Activated CD4-positive, alpha-beta T cell treated with anti-CD3 and anti-CD28 coated beads, Interleukin-2, amount 10 ng/mL, durations not matched to agents 24 days and 14 days (primary cell): ENCODE results near the gene ABCA7. TPM values are rescaled to one million over a fixed set of nuclear protein-coding genes. Genes with fewer than 3 reads are reported as not detected.
A peak's percentile ranks its signal among the peaks of the same experiment; 100 is the strongest.

Source experiments
- DNase-seq: peaks from one replicate; pipeline ENCODE4 v3.0.0; 2022
- H3K27ac Mint-ChIP-seq: one replicate; pipeline ENCODE4 v1.8.0; 2022; ENCODE audit warnings: mild to moderate bottlenecking, mixed read lengths
- H3K27me3 Mint-ChIP-seq: one replicate; pipeline ENCODE4 v1.8.0; 2022; ENCODE audit warnings: mixed read lengths
- H3K36me3 Mint-ChIP-seq: one replicate; pipeline ENCODE4 v1.8.0; 2022; ENCODE audit warnings: low read depth, mild to moderate bottlenecking, mixed read lengths
- H3K4me1 Mint-ChIP-seq: one replicate; pipeline ENCODE4 v1.8.0; 2021; ENCODE audit warnings: mixed read lengths
- H3K4me3 Mint-ChIP-seq: one replicate; pipeline ENCODE4 v1.8.0; 2022; ENCODE audit warnings: mild to moderate bottlenecking, moderate library complexity, mixed read lengths
- H3K9me3 Mint-ChIP-seq: one replicate; pipeline ENCODE4 v1.8.0; 2021; ENCODE audit warnings: mixed read lengths
- intact Hi-C: fragments of 100-400 bp; cut with micrococcal nuclease; formaldehyde crosslinking; loops from one replicate; pipeline ENCODE4 v1.15.1; 2023
- total RNA-seq: library from RNA; stranded (reverse); gene quantifications from 2 replicates; pipeline ENCODE4 v1.2.3, GENCODE V29; 2022

The ABCA7 gene
- total RNA-seq, 1 donor from 2014 or later: 15.8 TPM

DNA sequence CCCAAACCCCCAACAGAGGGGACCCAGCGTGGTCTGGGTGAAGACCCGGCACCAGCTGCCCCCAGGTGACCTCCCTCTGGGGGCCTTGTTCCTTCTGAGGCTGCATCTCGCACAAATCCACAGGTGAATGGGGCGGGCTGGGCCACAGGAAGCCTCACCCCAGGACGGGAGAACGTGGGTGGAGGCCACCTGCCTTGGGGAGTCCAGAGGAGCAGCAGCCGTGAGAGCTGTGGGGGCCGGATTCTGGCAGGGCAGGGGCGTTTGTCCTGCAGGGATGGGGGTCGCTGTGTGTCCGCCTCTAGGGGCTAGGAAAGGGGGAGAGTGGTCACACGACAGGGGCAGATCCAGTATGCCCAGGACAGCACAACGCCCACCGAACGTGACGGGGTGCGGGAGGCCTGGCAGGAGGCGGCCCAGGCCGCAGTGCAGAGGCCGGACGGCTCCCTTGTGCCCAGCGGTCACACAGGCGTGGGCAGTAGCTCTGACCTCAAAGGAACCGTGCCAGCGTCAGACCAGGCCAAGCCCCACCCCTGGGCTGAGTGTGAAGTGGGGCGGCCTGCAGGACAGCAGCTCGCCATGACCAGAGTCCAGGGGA lies 48.6 kb downstream of the ABCA7 start:
- Mint-ChIP-seq H3K9me3 (no peaks in the 10 kb centered on the region), H3K4me3 (no peak overlapping the region), H3K36me3 (peaks cover 45% of the 10 kb centered on the region), H3K4me1 (peaks cover 18% of the 10 kb centered on the region), H3K27ac (peak overlapping the region; percentile 84), H3K27me3 (no peaks in the 10 kb centered on the region)
- peak; percentile 77 for DNase-seq
- intact Hi-C loops: no loop called here

DNA sequence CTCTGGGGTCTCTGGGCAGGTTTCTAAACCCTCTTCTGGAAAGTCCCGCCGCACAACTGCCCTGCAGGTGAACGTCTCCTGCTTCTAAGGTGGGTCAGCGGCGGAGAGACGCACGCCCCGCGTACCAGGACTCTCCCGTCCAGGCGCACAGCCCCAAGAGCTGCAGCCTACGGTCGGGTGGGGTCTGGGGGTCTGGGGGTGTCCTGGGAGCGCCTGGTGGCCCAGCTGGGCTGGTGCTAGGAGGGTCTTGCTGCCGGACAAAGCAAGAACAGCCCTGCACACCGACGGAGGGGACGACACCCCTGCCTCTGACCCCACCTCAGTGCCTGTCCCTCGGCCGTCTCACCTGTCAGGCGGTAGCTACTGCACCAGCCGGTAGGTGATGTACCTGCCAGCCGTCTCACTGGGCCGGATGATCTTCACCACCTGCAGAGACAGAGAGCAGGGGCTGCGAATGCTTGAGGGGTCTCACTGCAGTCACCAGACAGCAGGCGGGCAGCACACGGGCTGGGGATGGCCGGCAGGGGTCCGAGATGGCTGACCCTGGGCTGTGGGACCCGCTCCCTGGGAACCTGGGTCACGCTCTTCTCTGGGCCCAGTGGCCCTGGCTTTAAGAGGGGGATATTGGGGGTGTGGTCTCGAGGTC lies 49.3 kb downstream of the ABCA7 start:
- H3K4me1 Mint-ChIP-seq: peaks cover 19% of the 10 kb centered on the region

DNA sequence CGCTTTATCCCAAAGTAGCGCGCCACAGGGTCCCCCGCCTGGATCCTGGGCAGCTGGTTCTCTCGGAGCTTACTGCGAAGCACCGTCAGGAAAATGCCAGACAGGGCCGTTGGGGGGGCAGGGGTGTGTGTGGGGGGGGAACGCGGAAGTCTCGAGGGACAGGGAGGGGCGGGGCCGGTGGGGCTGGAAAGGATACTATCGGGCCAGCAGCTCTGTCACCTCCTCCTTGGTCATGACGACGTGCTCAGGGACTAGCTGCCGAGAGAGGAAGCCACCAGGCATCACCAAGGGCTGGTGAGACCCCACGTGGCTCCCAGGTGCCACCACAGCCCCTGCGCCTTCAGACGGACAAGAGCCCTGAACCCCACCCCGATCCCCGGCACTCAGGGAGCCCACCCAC lies 50.0 kb downstream of the ABCA7 start:
- Mint-ChIP-seq H3K9me3 (no peaks in the 10 kb centered on the region), H3K27me3 (no peaks in the 10 kb centered on the region), H3K4me1 (peaks cover 20% of the 10 kb centered on the region), H3K27ac (no peak overlapping the region), H3K36me3 (peaks cover 41% of the 10 kb centered on the region), H3K4me3 (no peak overlapping the region)
- peak; percentile 71 for DNase-seq
- intact Hi-C loops: no loop called here

More for the DNA sequence above, 49.3 kb downstream of the ABCA7 start:
- intact Hi-C loops: no loop called here
- DNase-seq: no peak
- no peak overlapping the region for H3K4me3 Mint-ChIP-seq
- peaks cover 41% of the 10 kb centered on the region for H3K36me3 Mint-ChIP-seq
- no peaks in the 10 kb centered on the region for H3K9me3 Mint-ChIP-seq
- no peak overlapping the region for H3K27ac Mint-ChIP-seq
- H3K27me3 Mint-ChIP-seq: no peaks in the 10 kb centered on the region

DNA sequence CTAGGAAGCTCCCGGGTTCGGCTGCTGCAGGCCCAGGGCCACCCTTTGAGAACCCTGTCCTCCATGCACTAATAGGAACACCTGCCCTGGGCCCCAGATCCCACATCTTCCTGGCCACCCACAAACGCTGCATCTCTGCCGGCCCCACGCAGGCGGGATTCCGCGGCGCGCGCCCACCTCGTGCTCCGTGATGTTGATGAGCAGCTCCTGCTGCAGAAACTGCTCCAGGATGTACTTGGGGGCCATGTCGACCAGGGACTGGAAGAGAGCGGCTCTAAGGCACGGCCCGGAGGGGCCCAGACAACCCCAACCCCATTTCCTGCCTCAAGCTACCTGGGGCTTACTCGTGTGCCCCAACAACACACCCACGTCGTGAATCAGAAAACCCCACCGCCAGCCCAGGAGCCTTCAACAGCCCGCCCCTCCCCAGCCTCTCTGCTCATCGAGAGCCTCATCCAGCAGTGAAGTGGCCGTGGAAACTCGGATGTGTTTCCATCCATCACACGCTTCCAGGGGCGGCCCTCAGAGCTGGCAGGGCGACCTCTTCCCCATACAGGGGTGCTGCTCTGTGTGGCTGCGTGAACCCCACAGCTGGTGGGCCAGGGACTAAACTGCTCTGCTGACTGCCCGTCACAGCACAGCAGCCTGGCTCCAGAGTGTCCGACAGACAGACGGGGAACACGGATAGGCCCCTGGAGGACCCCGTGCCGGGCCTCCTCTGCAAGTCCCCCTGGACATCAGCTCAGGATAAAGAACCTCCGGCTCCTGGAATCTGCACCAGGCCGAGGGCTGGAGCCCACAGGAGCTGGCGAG lies 51.0 kb downstream of the ABCA7 start:
- no peak overlapping the region for H3K27ac Mint-ChIP-seq
- no peak for DNase-seq

DNA sequence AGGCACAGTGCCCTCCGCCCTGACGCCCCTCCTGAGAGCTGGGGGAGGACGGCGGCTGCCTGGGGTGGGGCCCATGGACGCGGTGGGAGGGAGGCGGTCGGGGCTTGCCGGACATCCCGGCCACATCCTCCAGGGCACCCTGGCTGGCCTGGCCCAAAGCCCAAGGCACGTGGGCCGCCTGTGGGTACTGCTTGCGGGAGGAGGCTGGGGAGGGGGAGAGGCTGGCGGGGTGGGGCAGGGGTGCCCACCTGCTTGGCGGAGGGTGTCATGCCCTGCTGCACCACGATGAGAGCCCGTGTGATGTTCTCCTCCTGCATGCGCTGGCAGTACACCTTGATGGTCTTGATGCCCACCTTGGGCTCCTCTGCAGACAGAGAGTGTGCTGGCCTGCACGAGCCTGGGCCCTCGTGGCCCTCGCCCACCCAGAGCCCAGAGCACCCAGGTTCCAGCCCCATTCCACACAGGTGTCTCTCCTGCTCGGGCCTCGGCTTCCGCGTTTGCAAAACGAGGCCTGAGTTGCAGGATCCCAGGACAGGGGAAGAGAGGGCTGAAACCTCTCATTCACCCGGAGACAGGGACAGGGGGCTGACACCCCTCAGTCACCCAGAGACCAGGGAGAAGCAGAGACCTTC lies 51.8 kb downstream of the ABCA7 start:
- H3K36me3 Mint-ChIP-seq: peaks cover 39% of the 10 kb centered on the region
- H3K4me3 Mint-ChIP-seq: no peak overlapping the region
- no peaks in the 10 kb centered on the region for H3K9me3 Mint-ChIP-seq
- DNase-seq: no peak
- H3K27me3 Mint-ChIP-seq: no peaks in the 10 kb centered on the region
- peaks cover 22% of the 10 kb centered on the region for H3K4me1 Mint-ChIP-seq
- intact Hi-C loops: no loop called here
- no peak overlapping the region for H3K27ac Mint-ChIP-seq

More for the DNA sequence above, 51.0 kb downstream of the ABCA7 start:
- Mint-ChIP-seq H3K4me3 (no peak overlapping the region), H3K9me3 (no peaks in the 10 kb centered on the region), H3K27me3 (no peaks in the 10 kb centered on the region), H3K4me1 (peaks cover 18% of the 10 kb centered on the region), H3K36me3 (peaks cover 39% of the 10 kb centered on the region)
- intact Hi-C loops: no loop called here

DNA sequence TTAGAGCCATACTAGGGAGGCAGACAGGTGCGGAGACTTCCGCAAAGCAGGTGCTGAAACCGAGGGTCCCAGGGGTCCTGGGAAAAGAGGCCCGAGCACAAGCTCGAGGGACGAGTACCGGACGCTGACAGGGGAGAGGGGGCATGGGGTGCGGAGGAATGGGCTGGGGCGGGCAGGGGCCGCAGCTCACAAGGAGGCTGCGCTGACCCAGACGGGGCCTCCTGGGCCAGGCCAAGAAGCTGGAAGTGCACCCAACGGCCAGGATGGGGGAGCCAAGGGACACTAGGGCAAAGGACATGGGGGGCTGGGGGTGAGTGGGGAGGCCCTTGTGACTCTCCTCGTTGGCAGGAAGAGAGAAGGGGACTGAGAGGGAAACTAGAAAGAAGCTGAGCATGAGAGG lies 53.4 kb downstream of the ABCA7 start:
- DNase-seq: no peak
- Mint-ChIP-seq H3K9me3 (no peaks in the 10 kb centered on the region), H3K27ac (peak overlapping the region; percentile 62), H3K4me3 (peak overlapping the region; percentile 95), H3K27me3 (no peaks in the 10 kb centered on the region), H3K36me3 (peaks cover 29% of the 10 kb centered on the region), H3K4me1 (peaks cover 21% of the 10 kb centered on the region)
- intact Hi-C loops: no loop called here

DNA sequence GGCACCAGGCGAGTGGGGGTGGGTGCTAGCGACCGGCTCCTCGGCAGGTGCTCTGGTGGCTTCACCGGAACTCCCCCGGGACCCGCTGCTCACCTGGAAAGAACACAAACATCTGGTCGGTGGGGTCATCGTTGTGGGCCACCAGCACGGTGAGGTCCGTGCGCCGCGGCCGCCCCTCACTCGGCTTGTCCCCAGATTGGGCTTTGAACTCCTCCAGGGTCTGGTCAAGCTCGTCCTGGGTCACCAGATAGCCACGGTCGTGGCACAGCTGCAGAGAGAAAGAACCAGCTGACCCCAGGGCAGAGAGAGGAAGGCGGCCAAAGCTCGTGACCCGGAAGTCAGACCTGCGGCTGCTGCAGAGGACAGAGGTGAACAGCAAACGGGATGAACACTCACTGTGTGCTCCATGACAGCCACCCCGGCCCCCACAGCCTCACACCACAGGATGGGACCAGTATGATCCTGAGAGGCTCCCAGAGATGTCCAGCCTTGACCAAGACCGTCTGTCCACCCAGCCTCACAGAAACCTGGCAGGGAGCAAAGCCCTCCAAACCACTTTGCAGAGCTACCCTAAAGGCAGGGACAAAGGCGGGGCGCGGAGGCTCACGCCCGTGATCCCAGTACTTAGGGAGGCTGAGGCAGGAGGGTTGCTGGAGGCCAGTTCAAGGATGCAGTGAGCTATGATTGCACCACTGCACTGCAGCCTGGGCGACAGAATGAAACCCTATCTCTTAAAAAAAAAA lies 54.1 kb downstream of the ABCA7 start:
- intact Hi-C loops: loop anchor here (2.0 kb wide), 2 partner anchors 17 to 147 kb away; partner anchors contain the start of gene ATP5F1D
- H3K4me1 Mint-ChIP-seq: peaks cover 26% of the 10 kb centered on the region
- no peaks in the 10 kb centered on the region for H3K9me3 Mint-ChIP-seq

DNA sequence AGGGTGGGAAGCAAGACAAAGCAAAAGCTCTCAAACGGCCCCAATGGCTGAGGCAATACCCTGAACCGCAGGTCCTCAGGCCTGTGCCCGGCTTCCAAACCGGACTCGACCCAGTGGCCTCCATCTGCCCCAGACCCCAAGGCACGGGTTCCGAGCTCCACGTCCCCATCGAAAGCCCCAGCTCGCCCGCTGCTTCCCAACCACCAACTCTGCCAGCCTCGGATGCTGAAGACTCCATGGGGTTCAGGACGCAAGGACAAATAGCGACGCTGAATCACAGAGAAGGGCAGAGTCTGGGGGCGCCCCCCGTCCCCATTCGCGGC lies 54.7 kb downstream of the ABCA7 start:
- H3K9me3 Mint-ChIP-seq: no peaks in the 10 kb centered on the region
- H3K27me3 Mint-ChIP-seq: no peaks in the 10 kb centered on the region
- peaks cover 29% of the 10 kb centered on the region for H3K36me3 Mint-ChIP-seq
- peak overlapping the region; percentile 95 for H3K4me3 Mint-ChIP-seq
- intact Hi-C loops: loop anchor here (2.0 kb wide), 2 partner anchors 18 to 146 kb away; partner anchors contain the start of gene ATP5F1D
- no peak for DNase-seq
- peaks cover 32% of the 10 kb centered on the region for H3K4me1 Mint-ChIP-seq
- peak overlapping the region; percentile 93 for H3K27ac Mint-ChIP-seq

More for the DNA sequence above, 54.1 kb downstream of the ABCA7 start:
- H3K27ac Mint-ChIP-seq: peak overlapping the region; percentile 93
- H3K27me3 Mint-ChIP-seq: no peaks in the 10 kb centered on the region
- peaks cover 28% of the 10 kb centered on the region for H3K36me3 Mint-ChIP-seq
- peak; percentile 66 for DNase-seq
- H3K4me3 Mint-ChIP-seq: peak overlapping the region; percentile 95

DNA sequence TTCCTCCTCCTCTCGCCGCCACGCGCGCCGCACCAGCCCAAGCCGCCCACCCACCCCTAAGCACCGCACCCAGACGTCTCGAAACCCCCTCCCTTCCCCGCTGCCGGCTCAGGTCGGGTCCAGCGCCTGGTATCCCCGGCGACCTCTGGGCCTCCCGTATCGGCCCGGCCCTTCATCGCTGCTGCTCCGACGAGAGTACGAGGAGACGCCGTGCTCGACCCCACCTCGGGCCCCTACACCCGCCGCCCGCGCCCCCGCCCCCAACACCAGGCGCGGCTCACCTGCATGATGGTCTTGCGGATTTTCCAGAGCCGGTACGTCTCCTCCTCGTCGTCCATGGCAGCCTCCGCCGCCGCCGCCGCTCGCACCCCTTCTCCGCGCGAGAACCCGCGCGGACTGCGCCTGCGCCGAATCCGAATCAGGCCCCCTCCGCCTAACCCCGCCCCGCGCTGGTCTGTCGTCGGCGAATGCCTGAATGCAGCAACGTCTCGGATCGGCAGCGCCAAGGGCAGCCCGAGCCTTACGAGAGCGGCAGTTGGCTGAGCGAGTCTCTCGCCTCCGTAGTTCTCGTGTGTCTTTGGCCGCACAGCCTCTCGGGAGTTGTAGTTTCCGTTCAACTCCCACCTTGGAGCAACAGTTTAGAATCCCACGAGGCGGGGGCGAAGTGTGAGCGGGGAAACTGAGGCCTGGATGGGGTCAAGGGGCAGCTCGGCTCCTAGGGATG lies 55.2 kb downstream of the ABCA7 start, which contains the start of gene POLR2E:
Gene POLR2E (minus strand): TSS at position 398 of the 724 bp plus-strand sequence. CDS start 60 bp downstream, at position 338.
- Mint-ChIP-seq H3K4me1 (peaks cover 37% of the 10 kb centered on the region), H3K36me3 (peaks cover 29% of the 10 kb centered on the region), H3K27me3 (no peaks in the 10 kb centered on the region), H3K27ac (peak within 1 kb of the TSS; percentile 93), H3K4me3 (peak within 1 kb of the TSS; percentile 95), H3K9me3 (peaks cover 3% of the 10 kb centered on the region)
- peak; percentile 100 for DNase-seq
- intact Hi-C loops: loop anchor here (1.0 to 2.0 kb wide), 3 partner anchors 8 to 146 kb away; partner anchors contain the start of genes ATP5F1D and GPX4

DNA sequence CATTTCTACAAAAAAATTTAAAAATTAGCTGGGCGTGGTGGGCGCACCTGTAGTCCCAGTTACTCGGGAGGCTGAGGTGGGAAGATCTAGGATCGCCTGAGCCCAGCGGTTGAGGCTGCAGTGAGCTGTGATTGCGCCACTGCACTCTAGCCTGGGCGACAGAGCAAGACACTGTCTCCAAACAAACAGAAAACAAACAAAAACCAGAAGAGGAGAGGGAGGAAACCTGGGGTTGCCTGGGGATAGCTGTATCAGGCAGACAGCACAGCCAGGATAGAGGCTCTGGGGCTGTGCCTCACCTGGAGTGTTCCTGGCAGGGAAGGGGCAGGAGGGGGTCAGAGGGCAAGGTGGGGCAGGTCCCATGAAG lies 57.9 kb downstream of the ABCA7 start:
- Mint-ChIP-seq H3K36me3 (peaks cover 22% of the 10 kb centered on the region), H3K4me3 (no peak overlapping the region), H3K27ac (peak overlapping the region; percentile 84), H3K9me3 (peaks cover 3% of the 10 kb centered on the region), H3K27me3 (no peaks in the 10 kb centered on the region), H3K4me1 (peaks cover 49% of the 10 kb centered on the region)
- intact Hi-C loops: no loop called here
- no peak for DNase-seq

DNA sequence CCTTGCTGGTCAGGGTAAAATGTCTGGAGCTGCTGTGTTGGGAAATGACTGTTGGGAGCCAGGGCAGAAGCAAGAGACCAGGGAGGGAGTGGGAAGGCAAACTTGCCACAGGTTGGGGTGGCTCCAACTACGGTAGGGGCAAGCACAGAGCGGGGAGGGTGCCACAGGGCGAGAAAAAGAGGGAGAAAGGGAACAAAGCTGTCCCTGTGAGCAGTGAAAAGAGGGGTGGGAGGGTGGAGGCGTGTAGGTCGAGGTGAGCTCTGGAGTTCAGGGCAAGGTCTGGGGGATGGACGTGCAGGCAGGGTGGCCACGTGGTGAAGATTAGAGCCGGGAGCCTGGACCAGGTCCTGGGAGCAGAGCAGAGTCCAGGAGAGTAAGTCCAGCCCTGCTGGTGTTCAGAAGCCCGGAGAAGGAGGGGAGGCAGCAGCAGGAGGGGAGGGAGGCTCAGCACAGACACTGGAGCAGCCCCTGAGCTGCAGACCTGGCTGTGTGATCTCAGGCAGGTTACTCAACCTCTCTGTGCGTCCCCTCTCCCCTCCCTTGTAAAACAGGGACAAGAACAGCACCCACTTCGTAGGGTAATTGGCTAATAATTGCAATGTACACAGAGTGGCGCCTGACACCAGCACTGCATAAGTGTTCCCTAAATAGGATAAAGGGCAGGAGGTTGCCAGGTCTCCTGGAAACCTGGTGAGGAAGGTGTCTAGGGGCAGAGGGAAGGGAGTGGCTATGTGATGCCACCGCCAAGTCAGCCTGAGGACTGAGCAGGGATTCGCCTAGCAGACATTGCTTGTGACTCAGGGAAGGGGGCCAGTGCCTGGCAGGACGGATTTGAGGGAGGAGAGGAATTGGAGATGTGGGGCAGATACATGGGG lies 58.5 kb downstream of the ABCA7 start:
- DNase-seq: peak; percentile 59
- H3K4me1 Mint-ChIP-seq: peaks cover 55% of the 10 kb centered on the region
- peak overlapping the region; percentile 89 for H3K27ac Mint-ChIP-seq
- no peaks in the 10 kb centered on the region for H3K27me3 Mint-ChIP-seq
- peaks cover 16% of the 10 kb centered on the region for H3K36me3 Mint-ChIP-seq
- H3K4me3 Mint-ChIP-seq: peak overlapping the region; percentile 16
- H3K9me3 Mint-ChIP-seq: peaks cover 3% of the 10 kb centered on the region
- intact Hi-C loops: loop anchor here (1.0 kb wide), 1 partner anchor 72 kb away; the partner anchor contains the start of gene CNN2

DNA sequence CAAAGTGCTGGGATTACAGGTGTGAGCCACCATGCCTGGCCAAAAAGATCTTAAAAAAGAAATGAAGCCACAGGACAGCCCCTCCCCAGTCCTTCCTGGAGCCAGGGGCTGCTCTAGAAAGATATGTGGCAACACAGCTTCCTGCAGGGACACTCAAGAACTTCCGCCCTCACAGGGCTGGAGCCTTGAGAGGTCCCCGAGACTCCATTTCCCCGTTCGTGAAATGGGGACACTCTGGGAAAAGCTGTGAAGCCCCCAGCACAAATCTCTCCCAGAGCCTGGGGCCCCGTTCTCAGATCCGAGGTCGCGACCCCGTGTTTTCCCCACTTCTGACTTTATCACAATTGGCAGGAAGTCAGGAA lies 61.4 kb downstream of the ABCA7 start:
- Mint-ChIP-seq H3K9me3 (peaks cover 3% of the 10 kb centered on the region), H3K27ac (peak overlapping the region; percentile 92), H3K27me3 (no peaks in the 10 kb centered on the region), H3K4me1 (peaks cover 45% of the 10 kb centered on the region), H3K4me3 (peak overlapping the region; percentile 45), H3K36me3 (peaks cover 11% of the 10 kb centered on the region)
- DNase-seq: peak; percentile 71
- intact Hi-C loops: loop anchor here (5.0 kb wide), 2 partner anchors 34 to 91 kb away; partner anchors contain the start of gene ARHGAP45
